ENCODE measurements around the gene HAUS5.

Gene HAUS5

GRCh38 chr19:35628565-35629331 lies 16.2 kb downstream of the HAUS5 start, which contains the start of gene RBM42:
RBM42 (plus strand) TSS chr19:35629036; CDS start chr19:35629154, 118 bp downstream.
- no peak for TF ChIP-seq EZH2phosphoT487 (IDR thresholded peaks at IDR 0.05; ENCODE audit: low read depth)
- TF ChIP-seq CTCF (IDR thresholded peaks at IDR 0.05; ENCODE audit: low read depth, low read length): no peak
- Histone ChIP-seq H3K9me3 (ENCODE audit: insufficient read depth, low read length) (no peaks in the 10 kb centered on the region), H3K36me3 (replicated peaks; ENCODE audit: low read depth, low read length) (peaks cover 25% of the 10 kb centered on the region), H4K20me1 (ENCODE audit: insufficient read depth, low read length) (no peaks in the 10 kb centered on the region), H3K4me3 (ENCODE audit: low read length) (peak within 1 kb of the TSS; percentile 88), H3K27ac (ENCODE audit: low read length) (peak within 1 kb of the TSS; percentile 38), H3K4me1 (ENCODE audit: low read length) (peaks cover 5% of the 10 kb centered on the region), H2AFZ (ENCODE audit: low read depth, low read length) (peak within 1 kb of the TSS; percentile 49), H3K79me2 (ENCODE audit: low read length) (peaks cover 9% of the 10 kb centered on the region), H3K4me2 (ENCODE audit: low read length) (peak within 1 kb of the TSS; percentile 96), H3K9ac (ENCODE audit: low read length) (peak within 1 kb of the TSS; percentile 84), H3K27me3 (ENCODE audit: low read depth, low read length) (no peaks in the 10 kb centered on the region)

DNA sequence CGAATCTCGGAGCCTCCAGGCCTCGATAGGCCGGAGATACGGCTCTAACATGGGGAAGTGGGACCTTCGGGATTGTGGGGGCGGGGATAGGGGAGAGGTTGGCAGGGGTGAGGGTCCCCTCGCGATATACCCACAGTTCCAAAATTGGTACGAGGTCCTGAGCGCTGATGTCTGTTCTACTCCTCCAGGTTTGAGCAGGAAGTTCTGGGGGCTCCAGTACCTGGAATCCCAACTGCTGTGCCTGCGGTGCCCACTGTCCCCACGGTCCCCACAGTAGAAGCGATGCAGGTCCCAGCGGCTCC lies 16.7 kb downstream of the HAUS5 start:
- Histone ChIP-seq H3K27me3 (ENCODE audit: low read depth, low read length) (no peaks in the 10 kb centered on the region), H3K4me3 (ENCODE audit: low read length) (peak overlapping the region; percentile 88), H3K36me3 (replicated peaks; ENCODE audit: low read depth, low read length) (peaks cover 30% of the 10 kb centered on the region), H4K20me1 (ENCODE audit: insufficient read depth, low read length) (no peaks in the 10 kb centered on the region), H3K4me2 (ENCODE audit: low read length) (peak overlapping the region; percentile 96), H3K9ac (ENCODE audit: low read length) (peak overlapping the region; percentile 84), H3K4me1 (ENCODE audit: low read length) (peaks cover 5% of the 10 kb centered on the region), H3K27ac (ENCODE audit: low read length) (peak overlapping the region; percentile 38), H2AFZ (ENCODE audit: low read depth, low read length) (peak overlapping the region; percentile 33; the same call in 1 of the 2 replicates), H3K9me3 (ENCODE audit: insufficient read depth, low read length) (no peaks in the 10 kb centered on the region), H3K79me2 (ENCODE audit: low read length) (peaks cover 9% of the 10 kb centered on the region)
- TF ChIP-seq EZH2phosphoT487 (IDR thresholded peaks at IDR 0.05; ENCODE audit: low read depth) (no peak), CTCF (IDR thresholded peaks at IDR 0.05; ENCODE audit: low read depth, low read length) (no peak)

DNA sequence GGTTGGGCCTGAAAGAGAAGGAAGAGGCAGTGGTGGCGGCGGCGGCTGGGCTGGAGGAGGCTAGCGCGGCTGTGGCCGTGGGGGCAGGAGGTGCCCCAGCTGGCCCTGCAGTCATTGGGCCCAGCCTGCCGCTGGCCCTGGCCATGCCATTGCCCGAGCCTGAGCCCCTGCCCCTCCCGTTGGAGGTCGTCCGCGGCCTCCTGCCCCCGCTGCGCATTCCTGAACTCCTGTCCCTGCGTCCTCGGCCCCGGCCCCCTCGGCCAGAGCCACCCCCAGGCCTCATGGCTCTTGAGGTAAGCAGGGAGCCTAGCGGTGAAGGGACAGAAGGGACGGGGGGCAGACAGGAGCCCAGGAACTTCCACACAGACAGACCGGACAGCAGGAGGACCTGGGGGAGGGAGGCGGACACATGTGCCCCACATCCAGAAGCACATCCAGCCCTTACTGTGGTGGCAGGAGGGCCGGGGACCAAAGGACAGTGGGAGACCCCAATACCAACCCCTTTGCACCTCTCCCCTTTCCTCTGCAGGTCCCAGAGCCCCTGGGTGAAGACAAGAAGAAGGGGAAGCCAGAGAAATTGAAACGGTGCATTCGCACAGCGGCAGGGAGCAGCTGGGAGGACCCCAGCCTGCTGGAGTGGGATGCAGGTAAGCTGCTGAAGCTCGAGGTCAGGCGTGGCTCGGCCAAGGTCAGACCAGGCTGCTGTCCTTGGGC lies 21.3 kb downstream of the HAUS5 start:
- Histone ChIP-seq H3K27me3 (ENCODE audit: low read depth, low read length) (no peaks in the 10 kb centered on the region), H2AFZ (ENCODE audit: low read depth, low read length) (no peak overlapping the region), H3K79me2 (ENCODE audit: low read length) (peaks cover 8% of the 10 kb centered on the region), H3K4me2 (ENCODE audit: low read length) (no peak overlapping the region), H3K4me1 (ENCODE audit: low read length) (peaks cover 5% of the 10 kb centered on the region), H3K27ac (ENCODE audit: low read length) (no peak overlapping the region), H4K20me1 (ENCODE audit: insufficient read depth, low read length) (no peaks in the 10 kb centered on the region), H3K4me3 (ENCODE audit: low read length) (no peak overlapping the region), H3K36me3 (replicated peaks; ENCODE audit: low read depth, low read length) (peaks cover 57% of the 10 kb centered on the region), H3K9ac (ENCODE audit: low read length) (no peak overlapping the region), H3K9me3 (ENCODE audit: insufficient read depth, low read length) (no peaks in the 10 kb centered on the region)
- TF ChIP-seq EZH2phosphoT487 (IDR thresholded peaks at IDR 0.05; ENCODE audit: low read depth): no peak
- TF ChIP-seq CTCF (IDR thresholded peaks at IDR 0.05; ENCODE audit: low read depth, low read length): no peak

DNA sequence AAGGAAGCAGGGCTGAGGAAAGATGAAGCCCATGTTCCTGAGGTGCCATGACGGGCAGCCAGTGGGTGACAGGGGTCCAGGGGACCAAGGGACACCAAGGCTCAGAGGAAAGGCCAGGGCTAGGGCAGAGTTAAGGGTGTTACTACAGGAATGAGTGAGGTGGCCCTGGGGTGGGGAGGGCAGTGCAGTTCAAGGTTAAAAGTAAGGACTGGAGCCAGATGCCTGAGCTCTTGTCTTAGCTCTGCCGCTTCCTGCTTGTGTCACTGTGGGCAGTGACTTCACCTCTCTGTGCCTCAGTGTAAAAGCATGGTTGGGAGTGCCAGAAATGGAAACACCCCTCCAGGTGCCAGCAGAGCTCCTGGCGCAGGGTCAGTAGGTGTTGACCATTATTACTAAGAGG lies 24.1 kb downstream of the HAUS5 start:
- TF ChIP-seq CTCF (IDR thresholded peaks at IDR 0.05; ENCODE audit: low read depth, low read length) (no peak), EZH2phosphoT487 (IDR thresholded peaks at IDR 0.05; ENCODE audit: low read depth) (no peak)
- H3K36me3 ChIP-seq (replicated peaks; ENCODE audit: low read depth, low read length): peaks cover 50% of the 10 kb centered on the region
- no peaks in the 10 kb centered on the region for H3K27me3 ChIP-seq (ENCODE audit: low read depth, low read length)
- H3K4me3 ChIP-seq (ENCODE audit: low read length): no peak overlapping the region
- H3K9me3 ChIP-seq (ENCODE audit: insufficient read depth, low read length): no peaks in the 10 kb centered on the region
- no peaks in the 10 kb centered on the region for H4K20me1 ChIP-seq (ENCODE audit: insufficient read depth, low read length)
- H3K79me2 ChIP-seq (ENCODE audit: low read length): no peaks in the 10 kb centered on the region
- H2AFZ ChIP-seq (ENCODE audit: low read depth, low read length): no peak overlapping the region
- peaks cover 4% of the 10 kb centered on the region; the same call in 1 of the 2 replicates for H3K4me1 ChIP-seq (ENCODE audit: low read length)
- no peak overlapping the region for H3K27ac ChIP-seq (ENCODE audit: low read length)
- H3K9ac ChIP-seq (ENCODE audit: low read length): no peak overlapping the region
- H3K4me2 ChIP-seq (ENCODE audit: low read length): no peak overlapping the region

Data from OCI-LY3 (cell line).